ENCODE measurements around the gene PIGS.

PIGS gene

DNA sequence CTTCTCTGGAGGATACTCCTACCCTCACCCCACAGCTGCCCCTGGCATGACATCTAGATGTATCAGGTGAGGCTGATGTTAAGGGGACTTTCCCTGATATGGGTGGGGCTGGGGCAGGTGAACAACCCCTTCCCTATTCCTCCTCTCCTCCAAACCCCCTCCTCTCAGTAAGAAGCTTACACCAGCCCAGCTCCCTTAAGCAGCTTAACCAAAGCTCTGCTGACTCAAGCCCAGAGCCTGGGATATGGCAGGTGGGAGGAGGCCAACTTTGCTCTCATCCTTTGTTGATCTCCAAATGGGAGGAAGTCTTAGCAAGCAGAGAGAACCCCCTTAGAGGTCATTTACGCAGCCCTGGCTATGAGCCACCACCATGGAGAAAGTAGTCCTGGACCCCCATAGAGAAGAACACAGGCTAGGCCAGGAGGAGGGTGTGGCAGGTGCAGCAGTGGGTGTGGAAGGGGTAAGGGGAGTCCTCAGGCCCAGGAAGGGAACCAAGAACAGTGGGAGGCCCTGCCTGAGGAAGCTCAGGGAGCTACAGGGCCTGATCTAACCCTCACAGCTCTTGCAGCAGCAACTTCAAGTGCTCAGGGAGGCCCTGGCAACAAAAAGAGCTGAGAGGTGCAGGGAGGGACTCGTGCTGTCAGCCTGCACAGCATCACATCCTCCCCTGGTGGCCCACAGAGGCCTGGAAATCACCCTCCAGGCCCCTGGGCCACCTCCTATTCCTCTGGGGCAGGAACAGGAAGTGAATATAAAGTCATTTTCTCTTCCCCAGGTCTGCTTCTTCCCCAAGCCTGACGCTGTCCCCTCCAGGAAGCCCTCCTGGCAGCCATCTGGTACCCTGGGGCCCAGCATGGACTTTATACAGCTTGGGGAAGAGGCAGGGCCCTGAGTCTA lies 21.8 kb downstream of the PIGS start:
- DNase-seq = peak; percentile 37 to 51

DNA sequence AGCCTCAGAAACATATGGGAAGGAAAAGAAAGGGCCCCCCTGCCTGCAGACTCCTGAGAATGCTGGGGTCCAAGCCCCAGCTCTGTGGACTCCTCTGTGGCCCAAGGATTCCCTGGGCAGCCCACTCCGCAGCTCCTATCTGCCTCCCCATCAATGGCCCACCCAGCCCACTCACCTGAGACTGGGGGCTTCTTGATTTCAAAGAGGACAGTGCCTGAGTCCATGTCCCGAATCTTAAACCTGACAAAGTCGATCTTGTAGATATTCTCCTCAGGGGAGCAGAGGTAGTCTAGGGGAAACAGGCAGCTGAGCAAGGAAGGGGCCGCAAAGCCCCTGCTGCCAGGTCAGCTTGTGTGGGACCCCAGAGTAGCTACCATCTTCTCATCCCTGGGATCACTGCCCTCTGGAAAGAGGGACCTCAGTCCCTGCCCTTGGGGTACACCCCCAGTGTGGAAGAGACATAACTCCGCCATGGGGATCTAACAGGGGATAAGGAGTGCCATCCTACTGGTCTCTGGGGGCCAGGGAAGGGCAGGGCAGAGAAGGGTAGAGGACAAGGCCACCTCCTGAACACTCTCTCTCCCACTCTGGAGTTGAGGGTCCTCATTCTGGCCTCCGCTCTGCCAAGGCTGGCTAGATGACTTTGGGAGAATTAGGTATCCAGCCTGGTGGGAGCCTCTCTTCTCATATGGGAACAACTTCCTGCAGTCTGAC lies 22.8 kb downstream of the PIGS start:
- DNase-seq = no peak

DNA sequence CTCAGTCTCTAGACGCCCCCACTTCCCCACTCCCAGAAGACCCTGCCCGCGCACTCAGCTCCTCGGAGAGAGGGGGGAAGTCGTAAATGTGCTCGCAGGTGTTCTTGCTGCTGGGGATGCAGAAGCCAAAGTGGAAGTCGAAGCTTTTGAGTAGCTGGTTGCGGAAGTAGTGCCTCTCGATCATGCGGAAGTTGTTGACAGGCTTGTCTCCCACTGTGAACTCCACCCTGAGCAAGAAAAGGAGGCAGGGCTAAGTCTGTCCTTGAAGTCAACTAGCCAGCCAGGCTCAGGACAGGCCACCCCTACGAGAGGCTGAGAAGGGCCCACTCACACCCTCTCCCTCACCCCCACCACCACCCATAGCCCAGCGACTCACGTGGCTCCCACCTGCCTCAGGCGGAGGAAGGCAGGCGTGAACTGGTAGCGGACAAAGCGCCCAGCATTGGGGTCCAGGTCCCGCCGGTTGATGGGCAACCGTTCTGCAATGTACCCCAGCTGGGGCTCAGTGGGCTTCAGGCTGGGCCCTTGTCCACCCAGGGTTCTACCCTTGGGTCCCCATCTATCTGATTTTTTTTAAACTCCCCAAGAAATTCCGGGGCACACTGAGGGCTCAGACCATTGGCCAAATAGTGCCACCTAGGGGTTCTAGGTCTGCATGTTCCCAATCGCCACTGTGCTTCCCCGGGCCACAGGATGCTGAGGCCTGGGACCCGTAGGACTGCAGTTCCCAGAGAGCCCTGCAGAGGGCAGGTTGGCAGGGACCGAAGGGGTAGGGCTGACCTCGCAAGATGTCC lies 23.5 kb downstream of the PIGS start:
- DNase-seq = peak; percentile 48 to 54

DNA sequence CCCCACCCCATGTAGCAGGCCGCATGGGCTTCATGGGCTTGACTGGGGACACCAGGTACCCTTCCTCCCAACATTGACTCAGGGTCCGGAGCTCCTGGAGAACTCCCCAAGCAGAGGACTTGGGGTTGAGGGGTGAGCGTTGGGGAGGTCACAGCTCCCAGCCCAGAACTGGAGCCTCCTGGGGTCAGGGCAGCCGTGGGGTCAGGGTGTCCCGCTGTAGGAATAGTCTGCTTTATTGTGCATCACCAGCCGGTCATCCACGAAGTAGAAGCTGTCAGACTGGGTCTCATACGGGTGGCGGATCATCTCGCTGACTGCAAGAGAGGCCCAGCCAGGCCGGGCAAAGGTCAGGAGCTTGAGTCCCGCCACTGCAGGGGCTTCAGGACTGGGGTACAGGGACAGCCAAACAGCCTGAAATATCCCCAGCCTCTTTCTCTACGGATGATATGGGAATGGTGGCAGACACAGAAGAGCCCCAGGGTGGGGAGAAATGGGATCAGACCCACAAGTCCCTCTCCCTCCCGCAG lies 24.2 kb downstream of the PIGS start:
- DNase-seq = no peak

DNA sequence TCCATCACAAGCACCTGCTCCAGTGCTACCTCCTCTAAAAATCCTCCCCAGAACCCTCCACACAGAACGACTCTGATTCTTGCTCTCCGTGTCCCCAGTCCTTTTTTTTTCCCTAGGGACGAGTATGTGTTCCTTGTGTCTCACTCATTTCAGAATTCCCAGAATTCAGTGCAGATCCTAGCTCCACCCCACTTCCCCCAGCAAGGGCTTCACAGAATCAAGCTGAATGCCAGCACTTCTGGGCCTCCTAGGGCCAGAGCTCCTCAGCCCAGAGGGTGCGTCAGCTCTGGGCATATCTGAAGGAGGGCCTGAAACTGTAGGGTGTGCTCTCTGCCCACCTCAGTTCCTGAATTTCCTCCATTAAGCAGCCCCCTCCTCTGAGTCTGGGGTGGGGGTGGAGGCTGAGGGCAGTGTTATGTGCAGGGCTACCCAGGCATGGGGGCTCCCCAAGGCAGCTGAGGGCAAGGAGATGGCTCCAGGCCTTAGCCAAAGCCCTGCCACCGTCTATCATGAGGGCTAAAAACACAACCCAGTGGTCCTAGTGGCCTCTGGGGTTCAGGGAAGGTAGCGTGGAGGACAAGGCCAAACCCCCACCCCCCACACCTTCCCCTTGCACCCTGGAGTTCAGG lies 25.4 kb downstream of the PIGS start:
- DNase-seq = no peak

DNA sequence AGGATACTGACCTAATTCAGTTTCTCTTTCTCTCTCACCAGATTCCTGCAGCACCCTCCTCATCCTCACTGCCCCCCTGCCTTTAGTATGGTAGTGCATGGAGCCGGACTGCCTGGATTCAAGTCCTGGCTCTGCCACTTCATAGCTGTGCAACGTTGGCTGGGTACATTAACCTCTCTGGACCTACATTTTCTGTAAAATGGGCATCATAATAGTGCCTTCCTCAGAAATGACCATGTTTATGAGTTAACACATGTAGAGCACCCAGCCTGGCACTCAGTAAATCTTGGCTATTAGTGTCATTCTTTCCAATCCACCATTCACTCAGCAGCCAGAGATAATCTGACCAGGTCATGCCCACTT lies 26.2 kb downstream of the PIGS start:
- no peak for DNase-seq

DNA sequence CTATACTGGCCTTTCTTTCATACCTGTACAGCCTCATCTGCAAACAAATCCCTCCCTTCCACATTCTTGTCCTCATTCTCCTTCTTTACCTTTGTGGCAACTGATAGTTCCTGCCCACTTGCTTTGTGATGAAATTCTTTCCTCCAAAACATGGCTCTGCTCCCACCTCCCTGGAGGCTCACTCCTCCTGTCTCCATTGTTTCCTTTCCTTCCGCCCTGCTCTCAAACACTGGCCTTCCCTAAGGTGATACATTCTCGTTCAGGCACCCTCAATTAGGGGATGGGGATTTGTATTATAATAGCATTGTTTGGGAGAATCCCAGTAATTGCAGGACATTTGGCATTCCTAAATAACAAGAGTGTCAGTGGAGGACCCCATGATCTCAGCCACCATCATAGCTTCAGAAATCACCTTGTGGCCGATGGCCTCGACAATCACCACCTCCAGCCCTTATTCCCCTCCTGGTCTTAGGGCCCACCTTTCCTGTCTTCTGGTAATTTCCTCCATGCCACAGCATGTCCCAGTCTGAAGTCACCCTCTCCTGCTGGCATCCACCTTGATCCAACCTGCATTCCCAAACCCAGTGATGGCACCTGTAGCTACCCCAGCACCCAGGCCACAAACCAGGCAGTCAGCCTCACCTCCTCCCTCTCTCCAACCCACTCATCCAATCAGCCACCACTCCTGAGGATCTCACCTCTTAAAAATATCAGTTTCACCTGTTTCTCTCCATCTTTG lies 26.8 kb downstream of the PIGS start:
- DNase-seq = no peak

DNA sequence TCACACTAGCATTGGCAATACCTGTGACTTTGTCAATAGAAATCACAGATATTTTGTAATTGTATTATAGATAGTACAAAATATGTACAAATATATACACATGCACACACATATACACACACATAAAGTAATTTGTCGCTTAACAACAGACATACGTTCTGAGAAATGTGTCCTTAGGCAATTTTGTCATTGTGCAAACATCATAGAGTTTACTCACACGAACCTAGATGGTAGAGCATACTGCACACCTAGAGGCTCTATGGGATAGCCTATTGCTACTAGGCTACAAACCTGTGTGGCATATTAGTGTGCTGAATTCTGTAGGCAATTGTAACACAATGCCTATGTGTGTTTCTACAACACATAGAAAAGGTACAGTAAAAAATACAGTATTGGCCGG lies 29.9 kb downstream of the PIGS start:
- DNase-seq = no peak

DNA sequence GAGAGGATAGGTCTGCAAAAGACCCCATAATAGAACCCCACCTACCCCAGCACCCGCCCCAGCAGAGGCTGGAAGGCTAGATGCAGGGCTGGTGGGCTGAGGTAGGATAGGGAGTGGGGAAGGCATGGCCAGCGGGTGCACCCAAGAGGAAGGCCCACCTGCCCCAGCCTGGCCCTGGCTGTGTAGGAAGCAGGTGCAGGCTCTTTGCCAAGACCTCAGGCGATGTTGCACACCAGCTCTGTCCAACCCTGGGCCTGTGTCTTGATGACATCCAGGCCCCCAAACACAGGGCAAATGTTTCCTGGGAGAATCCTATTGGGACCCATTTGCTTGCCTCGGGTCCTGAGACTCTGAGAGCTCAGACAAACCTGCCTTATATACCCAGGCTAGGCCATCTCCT lies 31.1 kb downstream of the PIGS start:
- no peak for DNase-seq

DNA sequence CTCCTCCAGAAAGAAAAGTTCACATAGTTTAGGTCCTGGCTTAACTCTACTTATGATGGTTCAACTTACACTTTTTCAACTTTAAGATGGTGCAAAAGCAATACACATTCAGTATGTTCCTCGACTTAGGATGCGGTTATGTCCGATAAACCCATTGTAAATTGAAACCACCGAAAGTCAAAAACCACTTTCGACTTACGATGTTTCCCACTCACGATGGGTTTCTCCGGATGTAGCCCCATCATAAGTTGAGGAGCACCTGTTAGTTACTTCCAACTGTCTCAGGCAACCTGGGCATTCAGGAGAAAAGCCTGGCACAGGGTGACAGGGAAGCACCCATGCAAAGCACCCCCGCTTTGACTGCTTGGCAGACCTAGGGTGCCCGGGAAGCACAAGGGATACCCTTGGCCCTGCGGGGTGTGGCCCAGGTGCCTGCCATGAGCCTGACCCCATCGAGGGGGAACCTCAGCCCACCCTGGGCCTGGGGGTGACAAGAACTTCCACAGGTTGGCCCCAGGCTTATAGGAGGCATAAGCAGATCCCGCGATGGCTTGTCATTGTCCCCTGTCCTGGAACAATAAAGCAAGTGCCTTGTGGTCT lies 32.9 kb downstream of the PIGS start:
- no peak for DNase-seq

DNA sequence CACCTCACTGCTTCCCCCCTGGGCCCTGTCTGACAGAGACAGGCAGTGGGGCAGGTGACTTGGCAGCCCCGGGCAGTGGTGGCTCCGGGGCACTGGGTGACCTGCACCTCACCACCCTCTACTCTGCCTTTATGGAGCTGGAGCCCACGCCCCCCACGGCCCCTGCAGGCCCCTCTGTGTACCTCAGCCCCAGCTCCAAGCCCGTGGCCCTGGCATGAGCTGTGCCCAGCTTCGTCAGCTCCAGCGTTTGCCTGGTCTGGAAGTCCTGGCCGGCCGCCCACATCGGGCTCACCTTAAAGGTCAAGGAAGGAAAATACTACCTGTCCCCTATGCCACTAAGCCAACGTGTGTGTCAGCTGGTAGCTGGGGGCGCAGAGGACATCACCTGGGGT lies 34.1 kb downstream of the PIGS start:
- DNase-seq = no peak

DNA sequence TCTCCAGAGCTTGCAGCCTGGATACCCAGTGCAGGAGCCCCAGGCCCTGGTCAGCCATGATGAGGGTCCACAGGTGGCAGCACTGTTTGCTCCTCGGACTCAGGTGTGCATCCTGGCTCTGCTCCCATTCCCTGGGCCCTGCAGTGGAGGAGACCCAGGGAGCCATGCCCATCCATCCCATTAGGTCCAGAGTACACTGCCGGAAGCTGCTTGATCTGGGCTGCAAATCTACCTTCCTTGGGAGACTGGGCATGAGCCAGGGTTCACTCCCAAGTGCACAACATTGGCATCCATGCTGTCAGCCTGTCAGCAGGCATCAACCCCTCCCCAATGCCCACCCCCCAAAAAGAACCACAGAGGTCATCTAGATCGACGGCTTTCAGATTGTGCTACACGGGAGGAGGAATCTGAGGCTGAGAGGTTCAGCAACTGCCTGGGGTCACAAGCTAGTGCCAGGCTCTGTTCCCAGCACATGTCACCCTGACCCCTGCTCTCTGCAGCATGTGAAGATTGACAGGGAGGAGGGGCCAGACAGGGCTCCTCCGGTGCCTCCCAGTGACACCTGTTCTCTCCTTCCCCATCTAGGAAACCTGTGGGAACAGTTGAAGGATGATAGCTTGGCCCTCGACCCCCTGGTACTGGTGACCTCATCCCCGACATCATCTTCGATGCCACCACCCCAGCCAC lies 34.6 kb downstream of the PIGS start:
- no peak for DNase-seq

DNA sequence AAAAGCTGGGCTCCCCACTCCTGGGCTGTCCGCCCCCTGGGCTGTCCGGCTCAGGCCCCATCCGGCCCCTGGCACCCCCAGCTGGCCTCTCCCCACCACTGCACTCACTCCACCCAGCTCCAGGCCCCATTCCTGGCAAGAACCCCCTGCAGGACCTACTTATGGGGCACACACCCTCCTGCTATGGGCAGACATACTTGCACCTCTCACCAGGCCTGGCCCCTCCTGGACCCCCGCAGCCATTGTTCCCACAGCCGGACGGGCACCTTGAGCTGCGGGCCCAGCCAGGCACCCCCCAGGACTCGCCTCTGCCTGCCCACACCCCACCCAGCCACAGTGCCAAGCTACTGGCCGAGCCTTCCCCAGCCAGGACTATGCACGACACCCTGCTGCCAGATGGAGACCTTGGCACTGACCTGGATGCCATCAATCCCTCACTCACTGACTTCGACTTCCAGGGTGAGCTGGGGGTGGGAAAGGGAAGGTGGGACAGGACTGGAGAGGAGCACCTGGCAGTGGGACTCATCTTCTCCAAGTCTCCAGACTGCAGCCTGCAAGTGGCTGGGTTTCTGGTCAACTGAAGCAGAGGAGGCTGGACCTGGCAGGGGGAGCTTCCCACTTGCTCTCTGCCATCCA lies 36.5 kb downstream of the PIGS start:
- DNase-seq = no peak

DNA sequence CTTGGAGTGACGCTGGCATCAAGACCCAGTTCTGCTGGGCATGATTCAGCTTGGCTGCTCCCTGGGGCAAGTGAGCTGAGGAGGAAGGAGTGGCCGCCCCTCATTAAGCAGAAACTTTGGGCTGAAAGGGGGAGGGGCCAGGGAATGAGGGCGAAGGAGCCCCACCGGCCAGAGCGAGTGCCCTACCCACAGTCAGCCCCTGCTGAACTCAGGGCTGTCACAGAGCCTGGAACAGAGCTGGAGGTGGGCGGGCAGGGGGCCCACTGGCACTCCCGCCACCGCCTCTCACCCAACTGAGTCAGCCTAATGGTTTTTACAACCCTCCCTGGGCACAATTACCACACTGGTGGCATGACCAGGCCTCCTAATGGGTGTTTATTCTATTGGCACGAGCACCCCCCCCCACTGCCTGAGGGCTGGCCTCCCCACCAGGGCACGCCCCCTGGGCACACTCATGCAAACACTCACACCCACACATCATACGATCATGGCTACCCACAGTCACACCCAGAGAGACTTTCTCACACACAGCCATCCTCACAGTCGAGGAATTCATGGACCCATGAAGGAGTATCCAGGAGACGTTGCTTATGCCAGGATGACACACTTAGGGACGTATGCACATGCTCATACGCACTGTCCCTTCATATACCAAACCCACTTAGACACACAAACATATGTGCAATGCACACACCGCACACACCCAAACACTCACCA lies 38.1 kb downstream of the PIGS start:
- no peak for DNase-seq

DNA sequence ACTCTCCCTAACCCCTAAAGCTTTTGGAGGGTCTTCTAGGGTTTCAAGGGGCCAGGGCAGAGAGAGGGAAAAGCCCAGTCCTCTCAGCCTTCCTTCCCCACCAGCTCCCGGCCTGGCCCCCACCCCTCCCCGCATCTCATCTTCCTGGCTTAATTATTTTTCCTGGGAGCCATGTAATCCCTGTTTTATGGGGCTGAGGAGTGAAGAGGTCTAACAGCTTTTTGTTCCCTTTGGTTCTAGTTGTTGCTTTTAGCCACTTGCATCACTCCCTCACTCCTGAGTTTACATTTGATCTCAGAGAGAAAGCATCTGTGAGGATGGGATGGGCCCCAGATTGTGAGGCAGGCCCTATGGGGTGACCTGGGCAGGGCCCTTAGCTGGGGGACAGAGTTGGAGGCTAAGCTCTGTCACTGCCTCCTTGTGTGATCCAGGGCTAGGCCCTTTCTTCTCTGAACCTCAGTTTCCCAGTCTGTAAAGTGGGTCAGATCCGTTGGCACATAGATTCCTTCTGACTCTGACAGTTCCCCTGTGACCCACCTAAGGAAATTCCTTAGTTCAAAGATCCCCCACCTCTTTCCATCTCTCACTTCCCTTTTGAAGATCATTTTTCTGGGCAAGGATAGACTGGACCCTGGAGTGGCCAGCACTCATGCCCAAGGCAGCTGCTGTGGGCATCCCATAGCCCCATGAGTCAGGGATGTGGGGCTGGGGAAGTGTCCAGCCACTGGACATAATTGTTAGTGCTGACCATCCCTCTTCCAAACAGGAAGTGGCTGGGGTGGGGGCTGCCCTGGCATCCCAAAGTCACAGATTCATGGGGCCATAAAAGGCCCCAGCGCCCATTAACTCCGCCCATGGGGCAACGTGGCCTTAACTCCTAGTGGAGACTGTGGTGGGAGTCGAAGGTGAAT lies 39.0 kb downstream of the PIGS start:
- DNase-seq = no peak

DNA sequence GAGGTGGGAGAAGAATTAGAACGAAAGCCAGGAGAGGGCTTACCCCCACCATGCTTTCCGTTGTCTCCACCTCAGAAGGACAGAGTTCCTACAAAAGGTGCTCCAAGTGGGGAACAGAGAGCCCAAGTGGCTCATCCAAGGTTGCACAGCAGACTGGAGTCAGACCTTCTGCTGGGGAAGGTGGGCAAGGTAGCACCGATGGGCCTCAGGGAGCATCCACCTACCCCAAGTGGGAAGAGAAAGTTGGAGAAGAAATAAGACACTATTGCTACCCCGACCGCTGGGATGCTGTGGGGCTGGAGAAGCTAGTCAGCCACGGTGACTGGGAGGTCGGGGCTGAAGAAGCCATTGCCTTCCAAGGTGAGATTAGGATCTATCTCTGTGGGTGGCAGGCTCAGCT lies 40.4 kb downstream of the PIGS start:
- no peak for DNase-seq

DNA sequence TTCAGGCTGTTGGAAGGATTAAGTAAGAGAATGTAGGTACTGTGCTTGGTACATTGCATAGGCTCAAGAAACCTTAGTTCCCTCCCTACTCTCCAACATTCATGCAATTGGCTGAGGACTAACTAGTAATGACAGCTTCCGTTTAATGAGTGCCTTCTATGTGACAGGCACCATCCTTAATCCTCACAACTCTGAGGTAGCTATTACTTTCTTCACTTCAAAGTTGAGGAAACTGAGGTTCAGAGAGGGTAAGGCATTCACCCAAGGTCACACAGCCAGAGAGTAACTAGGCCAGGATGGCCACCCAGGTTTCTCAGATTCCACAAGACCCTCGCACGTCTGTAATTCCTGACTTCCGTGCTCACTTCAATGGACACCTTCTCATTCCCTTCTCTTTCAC lies 41.1 kb downstream of the PIGS start:
- no peak for DNase-seq

DNA sequence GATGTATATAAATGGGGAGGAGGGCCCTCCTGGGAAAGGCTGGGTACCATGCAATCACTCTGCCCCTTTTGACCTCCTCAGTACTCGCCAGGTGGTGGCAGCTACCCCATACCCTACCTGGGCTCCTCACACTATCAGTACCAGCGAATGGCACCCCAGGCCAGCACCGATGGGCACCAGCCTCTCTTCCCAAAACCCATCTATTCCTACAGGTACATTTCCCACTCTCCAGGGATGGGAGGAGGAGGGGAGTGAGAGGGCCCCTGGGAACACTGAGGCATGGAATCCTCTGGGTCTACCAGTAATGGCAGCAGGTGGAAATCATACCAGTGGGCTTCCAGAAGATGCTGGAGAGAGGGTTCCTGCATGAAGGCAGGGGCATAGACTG lies 42.3 kb downstream of the PIGS start:
- no peak for DNase-seq
